Posterior vena cava (tissue), 2 donors: ENCODE measurements around the gene ELAVL3. TPM values are rescaled to one million over a fixed set of nuclear protein-coding genes. Genes with fewer than 3 reads are reported as not detected.
A peak's percentile ranks its signal among the peaks of the same experiment; 100 is the strongest.
"Not testable (repeated sequence)": the region's sequence is repeated elsewhere in the genome, so short reads cannot be mapped to it uniquely, and the experiment has no call there.

Experiments
- DNase-seq: peaks from one replicate; pipeline ENCODE4 v3.0.0-alpha.2; 2020; ENCODE audit warnings: low spot score
- intact Hi-C, 2 donors: fragments of 100-400 bp; cut with DNase I; formaldehyde crosslinking; loops; one replicate each; pipeline versions ENCODE4 v1.14.1 to v1.14.2; 2022 to 2023
- total RNA-seq, 2 donors: library from RNA; stranded (reverse); fragmentation: NEBNext Ultra II Directional; extraction: Animal tissue kit (Norgen Biotek cat#: 25700); gene quantifications; one replicate each; pipeline ENCODE4 v1.2.1, GENCODE V29; 2021
- donor health status: DM: yes; HTN: yes; CAD: no.
- donor health status: DM: yes; HTN: yes; CAD: no.

The ELAVL3 gene
- total RNA-seq, 2 donors from 2014 or later = not detected

GRCh38 chr19:11448410-11448809 lies 32.4 kb downstream of the ELAVL3 start:
- intact Hi-C loops = loop anchor here (2.0 to 10.0 kb wide), 3 partner anchors 30 to 314 kb away; partner anchors contain the start of gene TSPAN16 (in 1 of the 2)
- no peak for DNase-seq

- intact Hi-C loops = loop anchor here (2.0 to 10.0 kb wide), 3 partner anchors 31 to 313 kb away; partner anchors contain the start of gene TSPAN16 (in 1 of the 2)
- no peak for DNase-seq
These were observed 33.2 kb downstream of the ELAVL3 start for GRCh38 chr19:11447347-11448262.

- intact Hi-C loops = loop anchor here in 1 of 2 donors (5.0 to 10.0 kb wide), 2 partner anchors 149 to 312 kb away; partner anchors contain the start of gene TSPAN16
- DNase-seq = peak; percentile 85
These were observed 34.1 kb downstream of the ELAVL3 start for GRCh38 chr19:11446652-11447301.

- intact Hi-C loops = loop anchor here in 1 of 2 donors (5.0 to 10.0 kb wide), 2 partner anchors 149 to 311 kb away; partner anchors contain the start of gene TSPAN16
- DNase-seq = no peak
These were observed 34.6 kb downstream of the ELAVL3 start for GRCh38 chr19:11446271-11446651.

GRCh38 chr19:11445141-11445540 lies 35.7 kb downstream of the ELAVL3 start:
- intact Hi-C loops = loop anchor here (1.0 to 10.0 kb wide), 3 partner anchors 148 to 310 kb away; partner anchors contain the start of gene TSPAN16 (in 1 of the 2)
- no peak for DNase-seq

- DNase-seq = no peak
These were observed 36.8 kb downstream of the ELAVL3 start for GRCh38 chr19:11444059-11444458.

GRCh38 chr19:11437955-11438354 lies 42.9 kb downstream of the ELAVL3 start:
- intact Hi-C loops = no loop called here
- DNase-seq = no peak

More at GRCh38 chr19:11444059-11444458, 36.8 kb downstream of the ELAVL3 start:
- intact Hi-C loops = loop anchor here in 1 of 2 donors (10.0 kb wide), 1 partner anchor 309 kb away; no protein-coding TSS in a partner anchor

GRCh38 chr19:11435833-11436313 lies 45.0 kb downstream of the ELAVL3 start:
- intact Hi-C loops = no loop called here
- no peak for DNase-seq

- DNase-seq = peak; percentile 99
- intact Hi-C loops = no loop called here
These were observed 45.6 kb downstream of the ELAVL3 start, which contains the start of the genes ODAD3 and PRKCSH for GRCh38 chr19:11435057-11435832. Gene ODAD3, minus strand, starts transcription at chr19:11435121. Its CDS starts 105 bp downstream, at chr19:11435016. Gene PRKCSH, plus strand, starts transcription at chr19:11435635. Its CDS starts 483 bp downstream, at chr19:11436118.

- intact Hi-C loops = no loop called here
- no peak for DNase-seq
These were observed 46.2 kb downstream of the ELAVL3 start for GRCh38 chr19:11434703-11435056.

GRCh38 chr19:11433526-11433925 lies 47.3 kb downstream of the ELAVL3 start:
- DNase-seq, intact Hi-C loops: not testable (repeated sequence)

GRCh38 chr19:11426656-11427055 lies 54.2 kb downstream of the ELAVL3 start:
- no peak for DNase-seq
- intact Hi-C loops = no loop called here

- no peak for DNase-seq
- intact Hi-C loops = no loop called here
These were observed 55.0 kb downstream of the ELAVL3 start for GRCh38 chr19:11425719-11426457.

GRCh38 chr19:11423791-11424181 lies 57.1 kb downstream of the ELAVL3 start:
- no peak for DNase-seq
- intact Hi-C loops = loop anchor here in 1 of 2 donors (5.0 kb wide), 1 partner anchor 36 kb away; no protein-coding TSS in a partner anchor

- intact Hi-C loops = loop anchor here in 1 of 2 donors (5.0 kb wide), 1 partner anchor 36 kb away; no protein-coding TSS in a partner anchor
- no peak for DNase-seq
These were observed 57.6 kb downstream of the ELAVL3 start for GRCh38 chr19:11423164-11423790.

- peak; percentile 95 for DNase-seq
- intact Hi-C loops = loop anchor here in 1 of 2 donors (5.0 kb wide), 1 partner anchor 35 kb away; no protein-coding TSS in a partner anchor
These were observed 58.4 kb downstream of the ELAVL3 start for GRCh38 chr19:11422163-11423065.
